HG02943 (cell line): ENCODE measurements around the gene DNASE1L2.
A peak's percentile ranks its signal among the peaks of the same experiment; 100 is the strongest.
"Not testable (repeated sequence)": the region's sequence is repeated elsewhere in the genome, so short reads cannot be mapped to it uniquely, and the experiment has no call there.

Experiments used
- ATAC-seq: cut with Tn5 transposase; IDR thresholded peaks from one replicate; pipeline ENCODE4 v1.9.1; 2021; ENCODE audit warnings: mild to moderate bottlenecking, low read depth, moderate library complexity; ENCODE audit not compliant: unreplicated experiment

DNASE1L2 gene

GRCh38 chr16:2263026-2263425 is 26.8 kb downstream of the DNASE1L2 start:
- not testable (repeated sequence) for ATAC-seq

DNA sequence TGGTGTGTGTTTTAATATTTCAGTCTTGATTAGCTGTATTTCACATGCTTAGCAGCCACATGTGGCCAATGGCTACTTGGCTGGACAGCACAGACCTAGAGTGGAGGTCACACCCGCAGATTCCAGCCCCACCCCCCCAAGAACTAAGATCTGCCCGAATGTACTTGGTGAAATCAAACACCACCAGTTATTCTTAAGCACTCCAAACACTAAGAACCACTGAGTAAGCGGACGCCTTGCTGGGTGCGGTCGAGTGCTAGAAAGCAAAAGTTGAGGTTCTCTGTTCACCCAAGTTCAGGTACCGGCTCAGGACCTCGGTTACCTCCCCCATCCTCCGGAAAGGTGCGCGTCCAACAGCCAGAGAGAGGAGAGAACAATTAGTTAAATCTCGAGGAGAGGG is 30.6 kb downstream of the DNASE1L2 start:
- ATAC-seq: not testable (repeated sequence)

DNA sequence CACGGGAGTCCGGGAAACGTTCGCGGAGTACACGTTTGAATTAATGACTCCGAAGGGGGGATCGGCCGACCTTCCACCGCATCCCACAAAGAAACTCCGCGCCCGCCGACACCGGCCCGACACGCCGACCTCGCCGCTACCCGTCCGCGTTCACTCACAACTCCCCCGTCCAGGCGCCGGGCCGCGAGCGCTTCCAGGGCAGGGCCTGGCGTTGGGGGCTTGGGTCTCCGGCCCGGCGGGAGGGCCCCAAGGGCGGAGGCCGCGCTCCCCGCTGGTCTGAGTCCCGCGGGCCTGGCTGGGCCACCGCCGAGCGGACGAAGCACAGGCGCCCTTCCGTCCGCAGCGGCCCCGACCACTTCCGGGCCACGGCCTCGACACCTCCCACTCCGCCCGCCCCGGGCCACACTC is 31.3 kb downstream of the DNASE1L2 start:
- peak; percentile 57 for ATAC-seq

DNA sequence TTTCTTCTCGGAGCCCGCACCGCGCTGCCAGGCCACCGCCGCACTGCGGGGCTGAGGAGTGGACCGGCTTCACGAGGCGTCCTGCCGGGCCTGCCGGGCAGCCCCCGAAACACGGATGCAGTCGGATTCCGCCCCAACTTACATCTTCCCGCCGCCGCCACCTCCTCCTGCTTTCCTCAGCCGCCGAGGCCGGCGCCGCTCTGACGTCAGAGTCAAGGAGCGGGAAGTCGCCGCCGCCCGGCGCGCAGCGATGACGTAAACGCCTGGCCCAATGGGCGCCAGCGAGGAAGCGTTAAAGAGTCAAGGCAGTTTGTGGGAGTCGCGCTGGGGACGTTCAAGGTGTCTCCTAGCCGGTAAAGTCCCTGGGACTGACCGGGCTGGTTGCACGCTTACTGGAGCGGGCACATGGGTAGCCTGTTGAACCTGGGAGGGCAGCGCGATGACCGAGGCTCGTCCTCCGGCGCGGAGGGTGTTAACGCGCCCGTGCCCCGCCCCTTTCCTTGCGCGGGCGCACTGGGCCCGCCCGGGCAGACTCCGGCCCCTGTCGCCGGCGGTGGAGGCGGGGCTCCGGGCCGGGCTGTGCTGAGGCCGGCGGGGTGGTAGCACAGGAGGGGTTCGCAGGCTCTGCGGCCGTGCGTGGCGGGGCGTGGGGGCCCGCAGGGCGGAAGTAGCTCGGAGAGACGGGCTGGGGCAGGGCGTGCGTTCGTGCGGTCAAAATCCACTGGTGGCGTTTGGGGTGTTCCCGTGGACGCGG is 31.8 kb downstream of the DNASE1L2 start, which contains the start of gene RNPS1:
Gene RNPS1 (minus strand): TSS at position 214 of the 754 bp plus-strand sequence. CDS start 3,483 bp downstream, outside the sequence.
- ATAC-seq: peak; percentile 76

DNA sequence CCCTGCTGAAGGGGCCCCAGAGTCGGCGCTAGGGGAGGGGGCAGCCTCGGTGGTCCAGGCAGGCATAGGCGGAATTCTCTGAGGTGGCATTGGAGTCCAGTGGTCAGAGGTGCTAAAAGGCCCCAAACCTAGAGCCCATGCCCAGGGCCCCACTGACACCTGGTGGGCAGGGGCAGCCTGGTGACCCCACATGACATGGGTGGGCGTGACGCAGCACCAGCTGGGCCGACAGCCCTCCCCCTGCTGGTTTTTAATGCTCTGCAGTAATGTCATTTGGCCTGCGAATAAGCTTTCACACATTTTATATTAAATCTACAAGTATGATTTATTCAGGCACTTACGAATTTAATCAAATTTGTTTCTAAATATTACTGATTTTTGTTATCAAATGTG is 33.8 kb downstream of the DNASE1L2 start:
- no peak for ATAC-seq

GRCh38 chr16:2270588-2271470 is 34.6 kb downstream of the DNASE1L2 start:
- ATAC-seq: no peak

DNA sequence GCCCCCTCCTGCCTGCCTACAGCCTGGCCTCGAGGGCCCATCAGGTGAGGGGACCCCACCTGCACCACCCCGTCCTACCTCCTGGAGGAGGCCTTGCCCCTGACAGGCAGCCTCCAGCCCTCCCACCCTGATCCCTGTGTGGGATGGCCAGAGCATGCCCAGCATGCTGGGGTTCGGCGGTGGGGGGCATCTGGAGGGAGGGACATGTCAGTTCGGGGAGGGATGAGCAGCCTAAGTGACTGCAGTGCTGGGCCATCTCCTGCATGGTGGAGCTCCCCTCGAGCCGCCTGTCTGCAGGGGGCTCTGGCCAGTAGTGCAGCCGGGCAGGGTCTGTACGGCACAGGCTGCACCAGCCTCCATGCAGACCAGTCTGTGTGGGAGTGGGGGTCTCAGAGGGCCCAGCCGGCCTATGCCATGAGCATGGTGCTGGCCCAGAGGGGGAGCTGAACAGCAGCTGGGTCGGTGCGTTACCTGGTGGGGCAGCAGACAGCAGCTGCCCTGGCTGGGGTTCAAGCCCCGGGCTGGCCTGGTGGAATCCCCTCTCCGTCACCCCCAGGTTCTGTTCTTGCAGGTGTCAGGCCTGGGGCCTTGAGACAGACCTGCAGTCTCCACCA is 35.7 kb downstream of the DNASE1L2 start:
- no peak for ATAC-seq

GRCh38 chr16:2273484-2273883 is 37.2 kb downstream of the DNASE1L2 start:
- ATAC-seq: no peak

- no peak for ATAC-seq
Measured at GRCh38 chr16:2273931-2274330, 37.7 kb downstream of the DNASE1L2 start.

- no peak for ATAC-seq
Measured at GRCh38 chr16:2275476-2276367, 39.5 kb downstream of the DNASE1L2 start.

DNA sequence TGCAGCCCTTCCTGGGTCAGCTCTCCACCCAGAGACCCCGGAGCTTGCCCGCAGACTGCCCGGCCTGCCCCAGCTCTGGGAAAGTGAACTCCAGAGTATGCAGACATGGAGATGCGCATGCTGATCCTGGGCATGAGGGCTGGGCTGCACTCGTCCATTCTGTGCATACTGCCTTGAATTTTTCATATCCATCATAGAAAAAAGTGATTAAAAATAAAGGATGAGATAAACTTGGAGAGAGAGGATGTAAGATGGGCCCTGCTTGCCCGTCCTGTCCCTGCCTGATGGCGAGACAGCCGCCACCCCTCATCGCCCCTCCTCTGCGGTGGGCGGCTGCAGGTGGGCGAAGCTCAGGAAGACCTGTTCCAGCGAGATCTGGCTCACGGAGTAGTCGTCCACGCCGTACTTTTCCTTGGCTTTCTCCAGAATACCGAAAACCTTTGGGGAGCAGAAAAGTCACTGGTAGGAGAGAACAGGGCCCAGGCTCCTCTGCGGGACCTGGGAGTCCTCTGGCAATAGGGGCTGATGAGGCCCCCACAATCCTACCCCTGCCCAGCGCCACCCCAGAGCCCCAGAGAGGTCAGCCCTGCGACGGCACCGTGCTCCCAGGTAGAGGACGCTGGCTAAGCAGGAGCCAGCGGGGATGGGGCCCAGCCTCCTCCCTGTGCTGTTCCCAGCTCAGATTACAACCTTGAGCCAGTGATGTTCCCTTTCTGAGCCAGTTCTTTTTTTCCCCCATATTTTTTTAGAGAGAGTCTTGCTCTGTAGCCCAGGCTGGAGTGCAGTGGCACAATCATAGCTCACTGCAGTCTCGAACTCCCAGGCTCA is 40.3 kb downstream of the DNASE1L2 start:
- ATAC-seq: no peak

DNA sequence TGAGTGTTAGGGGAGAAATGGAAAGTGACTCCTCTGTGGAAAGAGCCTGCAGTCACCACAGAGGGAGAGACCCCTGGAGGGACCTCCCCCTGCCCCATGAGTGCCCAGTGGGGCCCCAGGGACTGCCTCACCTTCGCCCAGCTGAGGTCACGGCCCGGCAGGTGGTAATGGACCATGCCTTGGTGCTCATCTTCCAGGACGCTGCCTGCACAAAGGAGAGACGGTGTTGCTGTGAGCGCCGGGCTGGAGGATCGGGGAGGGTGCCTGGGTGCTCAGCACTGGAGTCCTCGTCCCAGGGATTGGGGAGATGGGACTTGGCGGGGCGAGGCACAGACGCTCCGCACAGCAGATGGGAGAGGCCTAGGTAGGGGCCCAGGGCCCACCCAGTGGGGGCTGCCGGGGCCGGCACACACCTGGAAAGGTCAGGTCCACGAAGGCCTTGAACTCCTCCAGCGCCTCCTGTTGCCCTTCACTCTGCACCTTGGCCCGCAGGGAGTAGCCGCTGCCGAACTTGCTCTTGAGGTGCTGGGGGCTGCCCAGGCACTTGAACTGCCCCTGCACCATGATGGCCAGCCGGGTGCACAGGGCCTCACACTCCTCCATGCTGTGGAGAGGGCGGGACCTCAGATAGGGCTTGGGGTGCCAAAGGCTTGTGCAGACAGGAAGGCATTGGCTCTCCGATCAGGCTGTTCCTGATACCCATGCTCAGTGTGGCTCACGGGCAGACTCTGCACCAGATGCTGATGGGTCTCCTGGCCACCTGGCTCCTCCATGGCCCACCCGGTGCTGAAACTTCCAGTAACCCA is 41.4 kb downstream of the DNASE1L2 start:
- no peak for ATAC-seq

DNA sequence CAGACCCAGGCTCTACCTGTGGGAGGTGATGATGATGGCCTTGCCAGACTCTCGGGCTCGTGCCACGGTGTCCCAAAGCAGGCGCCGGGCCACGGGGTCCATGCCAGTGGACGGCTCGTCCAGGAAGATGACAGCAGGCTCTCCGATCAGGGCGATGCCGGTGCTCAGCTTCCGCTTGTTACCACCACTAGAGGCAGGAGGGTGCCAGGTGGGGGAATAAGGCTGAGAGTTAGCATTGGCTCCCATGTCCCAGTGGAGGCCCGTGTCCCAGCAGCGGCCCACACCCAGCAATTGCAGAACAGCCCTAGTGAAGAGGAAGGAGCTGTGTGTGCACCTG is 42.0 kb downstream of the DNASE1L2 start:
- ATAC-seq: no peak

- ATAC-seq: no peak
Measured at GRCh38 chr16:2278956-2279800, 42.9 kb downstream of the DNASE1L2 start.

- no peak for ATAC-seq
Measured at GRCh38 chr16:2280461-2280860, 44.2 kb downstream of the DNASE1L2 start.

DNA sequence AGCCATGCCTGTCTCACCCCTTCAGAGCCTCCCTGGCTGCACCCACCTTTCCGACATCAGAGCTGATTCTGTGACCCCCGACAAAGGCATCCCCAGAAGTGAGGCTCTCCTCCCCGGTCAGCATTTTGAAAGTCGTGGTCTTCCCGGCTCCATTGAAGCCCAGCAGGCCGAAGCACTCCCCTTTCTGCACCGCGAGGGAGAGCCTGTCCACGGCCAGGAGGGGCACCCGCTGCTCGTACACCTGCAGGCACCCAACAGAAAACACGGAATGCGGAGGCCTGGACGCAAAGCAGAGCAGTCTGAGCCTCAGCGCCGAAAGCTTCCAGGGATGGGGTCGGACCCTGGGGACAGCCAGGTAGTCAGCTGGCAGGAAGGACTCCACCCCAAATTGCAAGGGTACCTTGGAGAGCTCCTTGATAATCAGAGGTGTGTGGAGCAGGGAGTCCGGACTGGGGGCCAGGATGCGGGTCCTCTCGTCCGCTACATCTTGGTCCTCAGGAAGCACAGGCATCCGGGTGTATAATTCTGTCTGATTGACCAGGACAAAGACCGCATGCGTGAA is 44.8 kb downstream of the DNASE1L2 start:
- ATAC-seq: no peak

GRCh38 chr16:2282262-2282661 is 46.0 kb downstream of the DNASE1L2 start:
- ATAC-seq: no peak
